ENCODE measurements around the gene LMTK2. TPM values are rescaled to one million over a fixed set of nuclear protein-coding genes. Genes with fewer than 3 reads are reported as not detected.

Gene LMTK2
- total and polyA plus RNA-seq, 2 experiments from 2014 or later, result 6.1 to 30.8 TPM

DNA sequence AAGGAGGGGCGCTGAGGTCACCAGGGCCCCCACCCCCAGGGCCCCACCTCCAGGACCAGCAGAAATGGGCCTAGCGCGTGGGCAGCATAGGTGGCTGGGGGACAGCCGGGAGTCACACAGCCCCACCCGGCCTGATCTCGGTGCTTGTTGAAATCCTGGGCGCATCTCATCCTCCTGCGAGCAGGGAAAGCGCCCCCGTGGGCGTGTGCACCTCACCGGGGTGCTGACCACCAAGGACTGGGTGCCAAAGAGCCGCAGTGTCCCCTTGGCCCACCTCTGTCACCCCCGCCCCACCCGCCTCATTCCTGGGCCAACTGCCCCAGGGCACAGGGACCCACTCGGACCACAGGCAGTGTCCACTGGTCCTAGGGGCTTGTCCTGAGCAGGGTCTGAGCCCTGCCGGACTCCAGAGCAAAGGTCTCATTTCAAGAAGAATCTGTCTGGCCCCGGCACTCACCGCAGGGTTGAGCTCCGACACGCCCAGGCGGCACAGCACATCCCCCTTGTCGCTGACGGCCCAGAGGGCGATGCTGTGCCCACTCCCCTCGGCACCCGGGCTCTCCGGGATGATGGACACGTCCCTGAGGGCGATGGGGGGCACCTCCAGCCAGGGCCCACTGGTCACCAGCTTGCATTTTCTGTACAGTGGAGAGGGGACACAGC is 116.0 kb downstream of the LMTK2 start:
- Histone ChIP-seq H3K27me3 (ENCODE audit: insufficient read depth) (no peaks in the 10 kb centered on the region), H3F3A (replicated peaks; ENCODE audit: low read depth) (no peaks in the 10 kb centered on the region), H3K79me2 (replicated peaks; ENCODE audit: insufficient read depth) (no peaks in the 10 kb centered on the region), H3K36me3 (ENCODE audit: insufficient read depth) (no peaks in the 10 kb centered on the region), H2AFZ (no peak overlapping the region), H3K4me3 (no peak overlapping the region), H3K4me1 (ENCODE audit: insufficient read depth) (peaks cover 5% of the 10 kb centered on the region; the same call in 1 of the 2 replicates), H3K27ac (ENCODE audit: low read depth) (no peak overlapping the region), H3K9me2 (ENCODE audit: insufficient read depth) (no peaks in the 10 kb centered on the region), H4K20me1 (replicated peaks; ENCODE audit: insufficient read depth) (no peaks in the 10 kb centered on the region), H3K4me2 (no peak overlapping the region)
- H3K4me3 Mint-ChIP-seq, result no peak overlapping the region
- TF ChIP-seq EZH2phosphoT487 (IDR thresholded peaks at IDR 0.05; ENCODE audit: unreplicated experiment) (no peak), STAT1 (IDR thresholded peaks at IDR 0.05; ENCODE audit: unreplicated experiment) (no peak), ZNF114 (CRISPR knock-in tag; IDR thresholded peaks at IDR 0.05) (no peak), ETS1 (IDR thresholded peaks at IDR 0.05) (no peak), POLR2AphosphoS5 (IDR thresholded peaks at IDR 0.05; ENCODE audit: low read depth) (no peak), EZH2 (IDR thresholded peaks at IDR 0.05; ENCODE audit: low read depth, unreplicated experiment) (no peak), CREB1 (CRISPR knock-in tag; IDR thresholded peaks at IDR 0.05; ENCODE audit: low read depth) (no peak), NANOG (IDR thresholded peaks at IDR 0.05; ENCODE audit: borderline replicate concordance) (no peak), REST (IDR thresholded peaks at IDR 0.05; ENCODE audit: unreplicated experiment) (no peak), JUNB (IDR thresholded peaks at IDR 0.05; ENCODE audit: unreplicated experiment) (no peak), ZNF331 (CRISPR knock-in tag; IDR thresholded peaks at IDR 0.05; ENCODE audit: low read depth) (no peak), CTCF (conservative IDR thresholded peaks at IDR 0.05; ENCODE audit: low read depth in 2 of 2) (no peak)
- TF ChIP-seq, protein P1, sequence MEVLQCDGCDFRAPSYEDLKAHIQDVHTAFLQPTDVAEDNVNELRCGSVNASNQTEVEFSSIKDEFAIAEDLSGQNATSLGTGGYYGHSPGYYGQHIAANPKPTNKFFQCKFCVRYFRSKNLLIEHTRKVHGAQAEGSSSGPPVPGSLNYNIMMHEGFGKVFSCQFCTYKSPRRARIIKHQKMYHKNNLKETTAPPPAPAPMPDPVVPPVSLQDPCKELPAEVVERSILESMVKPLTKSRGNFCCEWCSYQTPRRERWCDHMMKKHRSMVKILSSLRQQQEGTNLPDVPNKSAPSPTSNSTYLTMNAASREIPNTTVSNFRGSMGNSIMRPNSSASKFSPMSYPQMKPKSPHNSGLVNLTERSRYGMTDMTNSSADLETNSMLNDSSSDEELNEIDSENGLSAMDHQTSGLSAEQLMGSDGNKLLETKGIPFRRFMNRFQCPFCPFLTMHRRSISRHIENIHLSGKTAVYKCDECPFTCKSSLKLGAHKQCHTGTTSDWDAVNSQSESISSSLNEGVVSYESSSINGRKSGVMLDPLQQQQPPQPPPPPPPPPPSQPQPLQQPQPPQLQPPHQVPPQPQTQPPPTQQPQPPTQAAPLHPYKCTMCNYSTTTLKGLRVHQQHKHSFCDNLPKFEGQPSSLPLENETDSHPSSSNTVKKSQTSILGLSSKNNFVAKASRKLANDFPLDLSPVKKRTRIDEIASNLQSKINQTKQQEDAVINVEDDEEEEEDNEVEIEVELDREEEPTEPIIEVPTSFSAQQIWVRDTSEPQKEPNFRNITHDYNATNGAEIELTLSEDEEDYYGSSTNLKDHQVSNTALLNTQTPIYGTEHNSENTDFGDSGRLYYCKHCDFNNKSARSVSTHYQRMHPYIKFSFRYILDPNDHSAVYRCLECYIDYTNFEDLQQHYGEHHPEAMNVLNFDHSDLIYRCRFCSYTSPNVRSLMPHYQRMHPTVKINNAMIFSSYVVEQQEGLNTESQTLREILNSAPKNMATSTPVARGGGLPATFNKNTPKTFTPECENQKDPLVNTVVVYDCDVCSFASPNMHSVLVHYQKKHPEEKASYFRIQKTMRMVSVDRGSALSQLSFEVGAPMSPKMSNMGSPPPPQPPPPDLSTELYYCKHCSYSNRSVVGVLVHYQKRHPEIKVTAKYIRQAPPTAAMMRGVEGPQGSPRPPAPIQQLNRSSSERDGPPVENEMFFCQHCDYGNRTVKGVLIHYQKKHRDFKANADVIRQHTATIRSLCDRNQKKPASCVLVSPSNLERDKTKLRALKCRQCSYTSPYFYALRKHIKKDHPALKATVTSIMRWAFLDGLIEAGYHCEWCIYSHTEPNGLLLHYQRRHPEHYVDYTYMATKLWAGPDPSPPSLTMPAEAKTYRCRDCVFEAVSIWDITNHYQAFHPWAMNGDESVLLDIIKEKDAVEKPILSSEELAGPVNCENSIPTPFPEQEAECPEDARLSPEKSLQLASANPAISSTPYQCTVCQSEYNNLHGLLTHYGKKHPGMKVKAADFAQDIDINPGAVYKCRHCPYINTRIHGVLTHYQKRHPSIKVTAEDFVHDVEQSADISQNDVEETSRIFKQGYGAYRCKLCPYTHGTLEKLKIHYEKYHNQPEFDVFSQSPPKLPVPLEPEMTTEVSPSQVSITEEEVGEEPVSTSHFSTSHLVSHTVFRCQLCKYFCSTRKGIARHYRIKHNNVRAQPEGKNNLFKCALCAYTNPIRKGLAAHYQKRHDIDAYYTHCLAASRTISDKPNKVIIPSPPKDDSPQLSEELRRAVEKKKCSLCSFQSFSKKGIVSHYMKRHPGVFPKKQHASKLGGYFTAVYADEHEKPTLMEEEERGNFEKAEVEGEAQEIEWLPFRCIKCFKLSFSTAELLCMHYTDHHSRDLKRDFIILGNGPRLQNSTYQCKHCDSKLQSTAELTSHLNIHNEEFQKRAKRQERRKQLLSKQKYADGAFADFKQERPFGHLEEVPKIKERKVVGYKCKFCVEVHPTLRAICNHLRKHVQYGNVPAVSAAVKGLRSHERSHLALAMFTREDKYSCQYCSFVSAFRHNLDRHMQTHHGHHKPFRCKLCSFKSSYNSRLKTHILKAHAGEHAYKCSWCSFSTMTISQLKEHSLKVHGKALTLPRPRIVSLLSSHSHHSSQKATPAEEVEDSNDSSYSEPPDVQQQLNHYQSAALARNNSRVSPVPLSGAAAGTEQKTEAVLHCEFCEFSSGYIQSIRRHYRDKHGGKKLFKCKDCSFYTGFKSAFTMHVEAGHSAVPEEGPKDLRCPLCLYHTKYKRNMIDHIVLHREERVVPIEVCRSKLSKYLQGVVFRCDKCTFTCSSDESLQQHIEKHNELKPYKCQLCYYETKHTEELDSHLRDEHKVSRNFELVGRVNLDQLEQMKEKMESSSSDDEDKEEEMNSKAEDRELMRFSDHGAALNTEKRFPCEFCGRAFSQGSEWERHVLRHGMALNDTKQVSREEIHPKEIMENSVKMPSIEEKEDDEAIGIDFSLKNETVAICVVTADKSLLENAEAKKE (CRISPR knock-in tag; IDR thresholded peaks at IDR 0.05), result no peak
- peaks cover 5% of the 10 kb centered on the region for H3K27me3 Mint-ChIP-seq (ENCODE audit: insufficient read depth, low read depth, poor library complexity)
- H3K27ac Mint-ChIP-seq, result no peak overlapping the region
- no peaks in the 10 kb centered on the region for H3K36me3 Mint-ChIP-seq (ENCODE audit: low read depth)
- H3K4me1 Mint-ChIP-seq, result peaks cover 4% of the 10 kb centered on the region
- no peaks in the 10 kb centered on the region for H3K9me3 Mint-ChIP-seq
- DNase-seq (ENCODE audit: low spot score) (no peak), ATAC-seq (no peak)
